Measurements from ENCODE around the gene PPP6R2.

DNA sequence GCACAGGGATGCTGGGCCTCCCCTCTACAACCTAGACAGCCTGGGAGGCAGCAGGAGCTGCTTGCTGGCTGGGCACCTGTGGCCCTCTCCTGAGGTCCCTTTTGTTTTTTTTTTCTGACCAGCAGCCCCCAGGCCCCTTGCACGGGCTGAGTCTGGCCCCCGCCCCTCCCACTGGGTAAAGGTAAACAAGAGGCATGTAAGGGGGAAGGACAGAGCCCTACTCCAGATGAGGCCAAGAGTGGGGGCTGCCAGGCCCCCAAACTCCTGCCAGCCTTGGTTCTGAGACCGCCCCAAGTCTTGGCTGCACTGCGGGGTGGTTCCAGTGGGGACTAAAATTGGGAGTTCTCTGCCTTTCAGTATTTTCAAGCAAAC is 44.9 kb upstream of the PPP6R2 start:
- TF ChIP-seq POLR2A (IDR thresholded peaks at IDR 0.05) = no peak
- TF ChIP-seq, protein P1, sequence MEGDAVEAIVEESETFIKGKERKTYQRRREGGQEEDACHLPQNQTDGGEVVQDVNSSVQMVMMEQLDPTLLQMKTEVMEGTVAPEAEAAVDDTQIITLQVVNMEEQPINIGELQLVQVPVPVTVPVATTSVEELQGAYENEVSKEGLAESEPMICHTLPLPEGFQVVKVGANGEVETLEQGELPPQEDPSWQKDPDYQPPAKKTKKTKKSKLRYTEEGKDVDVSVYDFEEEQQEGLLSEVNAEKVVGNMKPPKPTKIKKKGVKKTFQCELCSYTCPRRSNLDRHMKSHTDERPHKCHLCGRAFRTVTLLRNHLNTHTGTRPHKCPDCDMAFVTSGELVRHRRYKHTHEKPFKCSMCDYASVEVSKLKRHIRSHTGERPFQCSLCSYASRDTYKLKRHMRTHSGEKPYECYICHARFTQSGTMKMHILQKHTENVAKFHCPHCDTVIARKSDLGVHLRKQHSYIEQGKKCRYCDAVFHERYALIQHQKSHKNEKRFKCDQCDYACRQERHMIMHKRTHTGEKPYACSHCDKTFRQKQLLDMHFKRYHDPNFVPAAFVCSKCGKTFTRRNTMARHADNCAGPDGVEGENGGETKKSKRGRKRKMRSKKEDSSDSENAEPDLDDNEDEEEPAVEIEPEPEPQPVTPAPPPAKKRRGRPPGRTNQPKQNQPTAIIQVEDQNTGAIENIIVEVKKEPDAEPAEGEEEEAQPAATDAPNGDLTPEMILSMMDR (IDR thresholded peaks at IDR 0.05) = no peak
